Transverse colon (tissue), 4 donors: ENCODE results near the gene POC1B.

Experiments
- POLR2A ChIP-seq: fragments of 450-650 bp; IDR thresholded peaks from one replicate; pipeline ENCODE4 v1.6.1; 2016; ENCODE audit warnings: antibody characterized with exemption, mild to moderate bottlenecking, moderate library complexity
- POLR2AphosphoS5 ChIP-seq, 3 donors: sonication (generic); formaldehyde crosslinking; IDR thresholded peaks; one replicate each; pipeline ENCODE4 v1.6.1; 2016; ENCODE audit warnings: antibody characterized with exemption in 3 of 3
- TF ChIP-seq, protein P1 (sequence below), 5 experiments: fragments of 200-600 bp in 3 of 5; fragments of 450-650 bp in 2 of 5; sonication (generic) in 3 of 5; IDR thresholded peaks; 1 replicate in 2 of 5; 2 replicates in 3 of 5; pipeline ENCODE4 v1.5.1; 2016 to 2017; ENCODE audit warnings: antibody characterized with exemption in 5 of 5, inconsistent platforms in 3 of 5, mild to moderate bottlenecking in 2 of 5, moderate library complexity in 1 of 5

DNA sequence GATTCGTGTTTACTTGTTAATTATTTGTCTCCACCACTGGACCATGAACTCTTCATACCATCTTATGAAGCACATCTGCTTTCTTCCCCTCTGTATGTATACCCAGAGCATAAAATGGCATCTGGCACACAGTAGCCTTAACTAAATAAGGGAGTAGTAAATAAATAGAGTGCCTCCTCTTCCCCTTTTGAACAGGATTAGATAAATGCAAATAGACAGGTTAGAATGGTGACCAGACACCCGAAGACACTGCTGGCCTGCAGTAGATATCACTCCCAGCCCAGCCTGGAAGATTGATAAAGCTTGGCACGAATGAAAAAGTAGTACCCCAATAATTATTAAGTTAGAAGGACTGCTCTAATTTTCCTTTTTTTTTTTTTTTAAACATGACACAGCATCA, 8.1 kb downstream of the POC1B start:
- TF ChIP-seq, protein P1, sequence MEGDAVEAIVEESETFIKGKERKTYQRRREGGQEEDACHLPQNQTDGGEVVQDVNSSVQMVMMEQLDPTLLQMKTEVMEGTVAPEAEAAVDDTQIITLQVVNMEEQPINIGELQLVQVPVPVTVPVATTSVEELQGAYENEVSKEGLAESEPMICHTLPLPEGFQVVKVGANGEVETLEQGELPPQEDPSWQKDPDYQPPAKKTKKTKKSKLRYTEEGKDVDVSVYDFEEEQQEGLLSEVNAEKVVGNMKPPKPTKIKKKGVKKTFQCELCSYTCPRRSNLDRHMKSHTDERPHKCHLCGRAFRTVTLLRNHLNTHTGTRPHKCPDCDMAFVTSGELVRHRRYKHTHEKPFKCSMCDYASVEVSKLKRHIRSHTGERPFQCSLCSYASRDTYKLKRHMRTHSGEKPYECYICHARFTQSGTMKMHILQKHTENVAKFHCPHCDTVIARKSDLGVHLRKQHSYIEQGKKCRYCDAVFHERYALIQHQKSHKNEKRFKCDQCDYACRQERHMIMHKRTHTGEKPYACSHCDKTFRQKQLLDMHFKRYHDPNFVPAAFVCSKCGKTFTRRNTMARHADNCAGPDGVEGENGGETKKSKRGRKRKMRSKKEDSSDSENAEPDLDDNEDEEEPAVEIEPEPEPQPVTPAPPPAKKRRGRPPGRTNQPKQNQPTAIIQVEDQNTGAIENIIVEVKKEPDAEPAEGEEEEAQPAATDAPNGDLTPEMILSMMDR (IDR thresholded peaks at IDR 0.05): no peak
- TF ChIP-seq POLR2A (no peak), POLR2AphosphoS5 (IDR thresholded peaks at IDR 0.05) (no peak)
